OCI-M2 (cell line): ENCODE results near the gene STOM.

Source experiments
- DNase-seq: peaks from one replicate; lab custom pipeline; 2025; ENCODE audit not compliant: unreplicated experiment; lab: John Stamatoyannopoulos, UW

The STOM gene

GRCh38 chr9:121289026-121289771 is 80.9 kb downstream of the STOM start:
- DNase-seq: no peak
